Measurements from ENCODE around the gene TRPV3.
A peak's percentile ranks its signal among the peaks of the same experiment; 100 is the strongest.
"Not testable (repeated sequence)": the region's sequence is repeated elsewhere in the genome, so short reads cannot be mapped to it uniquely, and the experiment has no call there.

Gene TRPV3

DNA sequence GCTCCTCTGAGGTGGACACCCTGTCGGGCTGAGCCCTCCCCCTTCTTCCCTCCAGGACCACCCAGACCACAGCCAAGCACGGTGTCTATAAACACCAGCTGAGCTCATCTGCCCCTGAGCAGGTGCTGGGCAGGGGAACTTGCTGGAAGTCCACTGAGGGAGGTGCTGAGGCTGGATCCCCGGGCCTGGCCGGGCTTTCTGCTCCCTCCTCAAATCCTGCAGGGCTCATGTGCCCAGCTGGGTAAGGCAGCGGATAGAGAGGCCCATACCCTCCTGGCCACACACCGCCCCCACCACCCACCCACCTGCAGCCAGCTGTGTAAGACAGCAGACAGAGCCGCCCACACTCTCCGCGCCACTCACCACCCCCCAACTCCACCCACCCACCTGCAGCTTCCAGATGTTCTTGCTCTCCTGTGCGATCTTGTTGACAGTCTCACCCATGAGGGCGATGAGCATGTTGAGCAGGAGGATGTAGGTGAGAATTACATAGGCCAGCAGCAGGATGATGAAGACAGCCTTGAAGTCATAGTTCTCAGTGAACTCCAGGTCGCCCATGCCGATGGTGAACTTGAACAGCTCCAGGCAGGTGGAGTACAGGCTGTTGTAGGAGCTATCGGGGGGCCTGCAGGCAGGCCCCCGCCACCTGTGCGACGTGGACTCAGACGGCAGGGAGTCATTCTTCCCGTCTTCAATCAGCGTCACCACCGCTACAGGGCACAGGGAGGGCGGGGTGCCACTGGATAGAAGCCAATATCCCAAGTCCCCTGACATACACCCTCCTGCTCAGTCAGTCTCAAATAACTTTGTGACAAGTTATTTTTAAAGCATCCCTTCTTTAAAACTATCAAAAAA, 15.9 kb upstream of the TRPV3 start:
- no peak for DNase-seq

DNA sequence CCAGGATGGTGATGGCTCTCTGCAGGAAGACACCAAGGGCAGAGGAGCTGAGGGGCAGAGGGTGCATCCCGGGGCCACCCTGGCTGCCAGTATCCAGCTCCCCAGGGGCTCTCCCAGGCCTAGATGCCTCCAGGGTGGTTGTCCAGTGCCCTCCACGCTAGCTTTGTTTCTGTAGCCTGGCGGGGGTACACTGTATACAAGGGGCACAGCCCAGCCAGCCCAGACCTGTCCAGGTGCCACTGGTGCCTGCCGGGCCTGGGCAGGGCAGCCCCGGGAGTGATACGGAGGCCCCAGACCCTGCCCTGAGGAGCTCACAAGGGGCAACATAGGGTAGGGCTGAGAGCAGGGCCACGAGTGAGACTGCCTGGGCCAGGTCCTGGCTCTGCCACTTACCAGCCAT, 14.6 kb upstream of the TRPV3 start:
- DNase-seq = no peak

GRCh38 chr17:3571043-3571900, 13.7 kb upstream of the TRPV3 start:
- no peak for DNase-seq

DNA sequence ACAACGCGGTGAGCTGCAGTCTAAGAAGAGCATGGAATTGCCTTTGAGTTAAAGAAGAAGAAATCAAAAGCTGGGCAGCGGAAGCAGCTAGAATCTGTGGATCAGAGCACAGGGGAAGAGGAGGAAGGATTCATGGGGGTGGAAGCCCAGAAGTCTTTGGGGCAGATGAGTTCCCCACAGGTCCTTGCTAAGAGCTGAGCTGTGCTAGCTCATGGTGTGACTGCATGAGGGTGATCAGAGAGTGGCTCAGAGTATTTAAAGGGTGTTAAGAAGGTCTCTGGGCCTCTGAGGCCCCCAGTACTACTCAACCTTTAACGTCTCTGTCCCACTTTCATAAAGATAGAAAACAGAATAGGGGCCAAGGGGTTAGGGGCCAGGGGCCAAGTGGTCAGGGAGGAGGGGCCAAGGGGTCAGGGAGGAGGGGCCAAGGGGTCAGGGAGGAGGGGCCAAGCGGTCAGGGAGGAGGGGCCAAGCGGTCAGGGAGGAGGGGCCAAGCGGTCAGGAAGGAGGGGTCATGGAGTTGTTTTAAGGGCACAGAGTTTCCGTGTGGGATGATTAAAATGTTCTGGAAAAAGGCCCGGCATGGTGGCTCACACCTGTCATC, 12.0 kb upstream of the TRPV3 start:
- DNase-seq = no peak

DNA sequence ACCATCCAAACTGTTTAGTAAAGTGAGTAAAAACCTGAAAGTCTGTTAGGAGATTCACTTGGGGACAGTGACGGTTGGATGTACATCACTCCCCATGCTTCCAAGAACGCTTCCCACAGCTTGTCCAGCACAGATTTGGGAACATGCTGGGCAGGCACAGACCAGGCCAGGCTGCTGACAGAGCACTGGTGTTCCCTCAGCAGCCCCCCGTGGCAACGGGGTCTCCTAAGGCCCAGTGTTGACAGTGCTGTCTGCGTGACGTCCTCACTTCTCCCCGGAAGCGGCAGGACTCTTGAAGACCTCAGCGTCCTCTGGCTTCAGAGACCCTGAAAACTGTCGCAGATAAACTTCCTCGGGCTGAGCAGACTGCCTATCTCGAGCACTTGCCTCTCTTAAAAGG, 8.9 kb upstream of the TRPV3 start:
- no peak for DNase-seq

- no peak for DNase-seq
These were observed 7.5 kb upstream of the TRPV3 start for GRCh38 chr17:3565143-3565542.

- not testable (repeated sequence) for DNase-seq
These were observed 6.6 kb upstream of the TRPV3 start for GRCh38 chr17:3564241-3564640.

GRCh38 chr17:3559270-3559645, 1.6 kb upstream of the TRPV3 start:
- no peak for DNase-seq

GRCh38 chr17:3558603-3559269, 1.1 kb upstream of the TRPV3 start:
- DNase-seq = peak; percentile 52 to 58

GRCh38 chr17:3556916-3557767, 470 bp downstream of the TRPV3 start:
- no peak for DNase-seq

GRCh38 chr17:3556239-3556915, 1.2 kb downstream of the TRPV3 start:
- DNase-seq = no peak

DNA sequence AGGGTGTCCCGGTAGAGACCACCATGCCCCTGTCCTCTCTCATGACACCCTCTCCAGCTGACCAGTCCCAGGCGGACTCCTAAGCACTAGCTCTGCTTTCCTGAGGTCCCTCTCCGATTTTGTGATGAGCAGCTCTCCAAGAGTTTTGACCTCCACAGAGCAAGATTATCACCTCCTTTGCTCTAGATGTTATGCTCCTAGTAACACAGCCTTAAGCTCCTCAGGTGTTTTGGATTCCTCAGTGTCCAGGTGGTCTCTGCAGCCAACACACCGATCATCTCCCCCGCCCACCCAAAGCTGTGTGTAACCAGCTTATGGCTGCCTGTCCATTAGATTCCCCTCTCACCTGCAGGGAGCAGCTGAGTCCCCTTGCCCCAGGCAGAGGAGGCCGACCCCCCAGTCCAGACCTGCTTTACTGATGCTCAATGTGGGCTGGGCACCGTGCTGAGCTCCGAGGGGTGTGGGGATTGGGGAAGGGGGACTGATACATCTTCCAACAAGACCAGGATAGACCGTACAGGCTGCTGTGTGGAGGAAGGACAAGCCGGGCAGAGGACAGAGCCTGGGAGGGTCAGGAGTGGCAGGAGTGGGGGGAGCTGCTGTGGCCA, 2.3 kb downstream of the TRPV3 start:
- DNase-seq = no peak

DNA sequence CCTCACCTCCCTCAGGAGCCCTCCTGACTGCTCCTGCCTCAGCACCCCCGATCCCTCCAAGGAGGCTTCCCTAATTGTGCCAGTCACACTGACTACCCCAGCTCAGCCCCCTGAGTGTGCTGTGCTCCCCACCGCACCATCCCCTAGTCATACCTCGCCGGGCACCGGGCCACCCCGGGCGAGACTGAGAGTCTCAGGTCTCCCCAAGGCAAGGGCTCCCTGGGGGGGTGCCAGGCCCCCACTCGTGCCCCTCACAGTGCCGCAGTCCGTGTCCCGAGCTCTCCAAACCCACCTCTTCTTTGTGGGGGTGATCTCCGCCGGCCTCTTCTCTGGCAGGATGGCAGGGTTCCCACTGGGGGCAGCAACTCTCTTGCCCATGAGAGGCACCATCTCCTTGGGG, 3.2 kb downstream of the TRPV3 start:
- DNase-seq = no peak

- DNase-seq = no peak
These were observed 3.9 kb downstream of the TRPV3 start for GRCh38 chr17:3553419-3554401.

GRCh38 chr17:3552916-3553315, 4.7 kb downstream of the TRPV3 start:
- no peak for DNase-seq

GRCh38 chr17:3551189-3551588, 6.4 kb downstream of the TRPV3 start:
- DNase-seq = no peak

- no peak for DNase-seq
These were observed 7.9 kb downstream of the TRPV3 start for GRCh38 chr17:3549610-3550162.

- DNase-seq = no peak
These were observed 10.0 kb downstream of the TRPV3 start for GRCh38 chr17:3547628-3548027.

DNA sequence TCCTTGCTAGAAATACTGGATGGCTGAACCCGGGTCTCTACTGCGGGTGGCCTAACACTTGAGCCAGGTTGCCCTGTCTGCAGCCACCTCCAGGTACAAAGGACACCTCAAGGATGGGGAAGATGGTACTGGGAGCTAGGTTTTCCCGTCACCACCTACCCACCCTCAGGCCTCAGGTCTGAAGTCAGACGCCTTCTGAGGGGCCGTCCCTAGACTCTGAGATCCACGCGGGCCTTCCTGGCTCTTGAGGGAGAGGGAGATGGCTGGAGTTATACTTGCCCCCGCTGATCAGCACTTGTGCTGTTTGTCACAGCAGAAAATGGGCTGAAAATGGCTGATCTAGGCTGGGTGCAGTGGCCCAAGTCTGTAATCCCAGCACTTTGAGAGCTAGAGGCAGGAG, 10.6 kb downstream of the TRPV3 start:
- no peak for DNase-seq
